K562 (cell line): ENCODE data around the gene SYT6. TPM values are rescaled to one million over a fixed set of nuclear protein-coding genes. Genes with fewer than 3 reads are reported as not detected.

Experiments
- ATAC-seq: fragments of 200-7000 bp; cut with Tn5 transposase; 3 replicates; pipeline ENCODE4 v1.9.1; 2020; ENCODE audit warnings: moderate library complexity
- BruUV-seq: library from RNA; stranded (reverse); fragments of 400-500 nt; replicated peaks from 2 replicates; lab custom pipeline; 2021; lab: Mats Ljungman, UMichigan
- CTCF ChIA-PET: fragments of 300-600 bp; formaldehyde crosslinking; extraction: SDS; loops from one replicate; lab custom pipeline; 2021; ENCODE audit warnings: low intra/inter-chr PET ratio; lab: Yijun Ruan, JAX
- POLR2A ChIA-PET: fragments of 300-600, 350-650 bp; sonication (Branson Sonifier 250); formaldehyde crosslinking; extraction: SDS; loops from one replicate; lab custom pipeline; 2021; ENCODE audit warnings: antibody characterized with exemption, inconsistent platforms; lab: Yijun Ruan, JAX
- DNase-seq, 4 experiments: peaks; one replicate each; pipeline versions ENCODE4 v3.0.0 to v3.0.0-alpha.2; 2011 to 2018; ENCODE audit warnings: low spot score in 3 of 4, mixed read lengths in 3 of 4; ENCODE audit errors: extremely low read depth in 1 of 4
- FAIRE-seq: peaks from 2 replicates; lab custom pipeline; 2011; peaks lifted over from hg19 to GRCh38; lab: Jason Lieb, UNC
- H2AFZ ChIP-seq: 2 replicates; pipeline ENCODE4 v1.6.0; 2011; ENCODE audit warnings: low read depth, low read length, control low read depth, inconsistent platforms
- H3K27ac ChIP-seq: fragments of 200-600 bp; 3 replicates; pipeline ENCODE4 v1.8.0; 2011; ENCODE audit warnings: low read depth, mild to moderate bottlenecking, control low read depth, inconsistent platforms, low read length, moderate library complexity, mixed read lengths; ENCODE audit errors: extremely low read depth
- H3K27me3 ChIP-seq, 2 experiments: fragments of 300-600 bp in 1 of 2; 2 replicates in 1 of 2; 3 replicates in 1 of 2; pipeline versions ENCODE4 v1.6.0 to v1.8.0; 2011; ENCODE audit warnings: inconsistent platforms in 2 of 2, low read length in 2 of 2, mild to moderate bottlenecking in 1 of 2, mixed read lengths in 1 of 2, moderate library complexity in 1 of 2; ENCODE audit not compliant: control insufficient read depth in 2 of 2, insufficient read depth in 2 of 2
- H3K36me3 ChIP-seq: fragments of 300-600 bp; 3 replicates; pipeline ENCODE4 v1.8.0; 2011; ENCODE audit warnings: mild to moderate bottlenecking, low read length, inconsistent platforms; ENCODE audit not compliant: control insufficient read depth, insufficient read depth
- H3K4me1 ChIP-seq, 2 experiments: fragments of 200-600 bp in 1 of 2; replicated peaks in 1 of 2; 2 replicates in 1 of 2; 3 replicates in 1 of 2; pipeline versions ENCODE4 v1.5.1 to v1.8.0; 2011; ENCODE audit warnings: inconsistent platforms in 2 of 2, low read length in 2 of 2, mild to moderate bottlenecking in 1 of 2, mixed read lengths in 1 of 2, moderate library complexity in 1 of 2; ENCODE audit not compliant: control insufficient read depth in 2 of 2, insufficient read depth in 2 of 2
- H3K4me2 ChIP-seq: 2 replicates; pipeline ENCODE4 v1.6.1; 2011; ENCODE audit warnings: low read length, control low read depth, inconsistent platforms, mixed read lengths; ENCODE audit not compliant: insufficient read depth
- H3K4me3 ChIP-seq: fragments of 200-600 bp; sonication (generic), shearing (Covaris generic); 2 replicates; pipeline ENCODE4 v1.5.1; 2016; ENCODE audit warnings: control low read depth, inconsistent platforms
- H3K79me2 ChIP-seq: fragments of 200-600 bp; 3 replicates; pipeline ENCODE4 v1.8.0; 2011; ENCODE audit warnings: low read length, inconsistent platforms; ENCODE audit not compliant: control insufficient read depth, insufficient read depth
- H3K9ac ChIP-seq, 2 experiments: 2 replicates each; pipeline versions ENCODE4 v1.6.0 to v1.6.1; 2011; ENCODE audit warnings: low read depth in 2 of 2, low read length in 2 of 2, control low read depth in 1 of 2, inconsistent platforms in 1 of 2, mild to moderate bottlenecking in 1 of 2, mixed read lengths in 1 of 2; ENCODE audit not compliant: insufficient read depth in 1 of 2
- H3K9me1 ChIP-seq: one replicate; pipeline ENCODE4 v1.6.0; 2011; ENCODE audit warnings: inconsistent platforms, mild to moderate bottlenecking, low read length, moderate library complexity; ENCODE audit not compliant: control insufficient read depth, insufficient read depth
- H3K9me3 ChIP-seq: replicated peaks from 2 replicates; pipeline ENCODE4 v1.5.1; 2011; ENCODE audit warnings: low read depth, low read length, inconsistent platforms; ENCODE audit not compliant: control insufficient read depth, insufficient read depth
- H4K20me1 ChIP-seq: replicated peaks from 2 replicates; pipeline ENCODE4 v1.6.1; 2011; ENCODE audit warnings: low read length, inconsistent platforms, mixed read lengths; ENCODE audit not compliant: control insufficient read depth, insufficient read depth
- CBFA2T3 ChIP-seq: fragments of 450-650 bp; IDR thresholded peaks from 2 replicates; pipeline ENCODE4 v1.6.1; 2017
- E2F5 ChIP-seq: sonication (generic); formaldehyde crosslinking; IDR thresholded peaks from 2 replicates; pipeline ENCODE4 v1.8.0; 2022; ENCODE audit warnings: mild to moderate bottlenecking, missing genetic modification reagents
- ESRRA ChIP-seq: fragments of 450-650 bp; IDR thresholded peaks from 2 replicates; pipeline ENCODE4 v1.6.1; 2014; ENCODE audit warnings: low read depth, mild to moderate bottlenecking, moderate library complexity, borderline replicate concordance
- ILF3 ChIP-seq: fragments of 450-650 bp; IDR thresholded peaks from 2 replicates; pipeline ENCODE4 v1.6.1; 2018; ENCODE audit warnings: antibody characterized with exemption, mild to moderate bottlenecking, moderate library complexity, borderline replicate concordance
- JUNB ChIP-seq: fragments of 450-650 bp; formaldehyde crosslinking; conservative IDR thresholded peaks from 2 replicates; pipeline ENCODE4 v1.4.0; 2020; ENCODE audit warnings: mild to moderate bottlenecking
- MAFF ChIP-seq: IDR thresholded peaks from 2 replicates; pipeline ENCODE4 v1.6.1; 2012; ENCODE audit warnings: low read length, improper control_type of control experiment
- MCM7 ChIP-seq, 2 experiments: fragments of 450-650 bp; IDR thresholded peaks; 2 replicates each; pipeline ENCODE4 v1.6.1; 2016 to 2018
- NCOA4 ChIP-seq: fragments of 450-650 bp; IDR thresholded peaks from 2 replicates; pipeline ENCODE4 v1.6.1; 2018; ENCODE audit warnings: mild to moderate bottlenecking; ENCODE audit not compliant: partially characterized antibody
- RFX1 ChIP-seq: fragments of 450-650 bp; IDR thresholded peaks from 2 replicates; pipeline ENCODE4 v1.6.1; 2016; ENCODE audit warnings: mild to moderate bottlenecking, moderate library complexity
- ZBTB2 ChIP-seq: fragments of 450-650 bp; IDR thresholded peaks from 2 replicates; pipeline ENCODE4 v1.6.1; 2016; ENCODE audit warnings: antibody characterized with exemption
- ZEB2 ChIP-seq: fragments of 450-650 bp; IDR thresholded peaks from 2 replicates; pipeline ENCODE4 v1.6.1; 2016
- ZNF224 ChIP-seq: sonication (generic); formaldehyde crosslinking; IDR thresholded peaks from 2 replicates; pipeline ENCODE4 v1.8.0; 2022; ENCODE audit warnings: mild to moderate bottlenecking, missing genetic modification reagents
- WGBS: fragments of 100-300 bp; shearing (Covaris generic); methylation state at CpG from one replicate; pipeline ENCODE4 v1.1.6; 2016; ENCODE audit warnings: low coverage, mixed read lengths; ENCODE audit not compliant: insufficient coverage; ENCODE audit errors: missing lambda C conversion rate; 5-methylcytosine and 5-hydroxymethylcytosine counted together
- in situ Hi-C: fragments of 300-500 bp; cut with MboI; formaldehyde crosslinking; loops from 4 replicates; pipeline ENCODE4 v1.15.0; 2018; ENCODE audit warnings: inconsistent platforms, mixed read lengths
- intact Hi-C: fragments of 100-400 bp; cut with micrococcal nuclease; formaldehyde crosslinking; loops from 2 replicates; pipeline ENCODE4 v1.14.2; 2022
- polyA plus RNA-seq, 8 experiments: library from polyadenylated mRNA; depleted of rRNA in 4 of 8; stranded (reverse) in 5 of 8; unstranded in 3 of 8; fragments of >200 nt; fragmentation: Nextera tagmentation in 2 of 8; fragmentation: Illumina TruSeq in 1 of 8; extraction: Ambion mirVana in 2 of 8; extraction: Trizol in 1 of 8; gene quantifications; 2 replicates each; pipeline versions ENCODE4 v1.2.1 to v1.2.3, GENCODE V29; 2011 to 2014; ENCODE audit warnings: inconsistent platforms in 1 of 8, missing spikeins in 1 of 8
- total RNA-seq, 7 experiments: library from RNA; depleted of rRNA in 6 of 7; stranded (reverse); fragments of >200 nt in 6 of 7; fragmentation: Illumina TruSeq in 2 of 7; extraction: Trizol in 2 of 7; gene quantifications; 2 replicates each; pipeline versions ENCODE4 v1.2.1 to v1.2.3, GENCODE V29; 2011 to 2021; ENCODE audit warnings: low replicate concordance in 1 of 7
- TF ChIP-seq, protein P1 (sequence below): fragments of 450-650 bp; IDR thresholded peaks from 2 replicates; pipeline ENCODE4 v1.6.1; 2018; ENCODE audit warnings: mild to moderate bottlenecking, low read depth; ENCODE audit not compliant: partially characterized antibody

Gene SYT6
- total and polyA plus RNA-seq, 9 of the 15 experiments (the other 6 are each of a cell fraction or from before 2014, with no cell fraction given): 0.06 TPM; not detected in 8

DNA sequence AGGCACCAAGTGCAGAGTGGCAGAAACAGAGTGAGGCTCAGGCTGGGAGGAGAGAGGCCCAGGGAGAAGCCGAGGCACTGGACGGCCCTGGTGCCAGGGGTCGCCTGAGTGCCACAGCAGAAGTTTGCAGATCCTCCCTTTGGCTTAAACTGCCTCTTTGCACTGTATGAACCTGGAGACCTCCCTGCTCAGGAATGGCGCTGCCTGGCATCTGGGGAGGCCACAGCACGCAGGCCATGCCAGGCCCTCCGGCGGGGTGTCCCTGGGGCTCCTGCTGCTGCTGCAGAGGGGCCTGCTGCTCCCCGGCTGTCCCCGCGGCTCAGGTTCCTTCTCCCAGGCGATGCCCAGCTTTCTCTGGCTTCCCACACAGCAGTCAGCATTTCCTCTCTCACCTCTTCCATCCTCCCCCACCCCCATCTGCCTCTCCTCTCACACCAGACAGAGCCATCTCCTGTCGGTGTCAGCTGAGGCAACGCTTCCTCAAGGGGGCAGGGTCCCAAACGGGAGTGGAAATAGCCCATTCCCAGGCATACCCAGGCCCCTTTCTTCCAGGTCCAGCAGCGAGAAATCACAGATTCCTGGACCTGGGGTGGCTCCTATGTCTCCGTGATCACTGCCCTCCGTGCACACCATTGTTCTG lies 35.2 kb downstream of the SYT6 start (continued):
- TF ChIP-seq, protein P1, sequence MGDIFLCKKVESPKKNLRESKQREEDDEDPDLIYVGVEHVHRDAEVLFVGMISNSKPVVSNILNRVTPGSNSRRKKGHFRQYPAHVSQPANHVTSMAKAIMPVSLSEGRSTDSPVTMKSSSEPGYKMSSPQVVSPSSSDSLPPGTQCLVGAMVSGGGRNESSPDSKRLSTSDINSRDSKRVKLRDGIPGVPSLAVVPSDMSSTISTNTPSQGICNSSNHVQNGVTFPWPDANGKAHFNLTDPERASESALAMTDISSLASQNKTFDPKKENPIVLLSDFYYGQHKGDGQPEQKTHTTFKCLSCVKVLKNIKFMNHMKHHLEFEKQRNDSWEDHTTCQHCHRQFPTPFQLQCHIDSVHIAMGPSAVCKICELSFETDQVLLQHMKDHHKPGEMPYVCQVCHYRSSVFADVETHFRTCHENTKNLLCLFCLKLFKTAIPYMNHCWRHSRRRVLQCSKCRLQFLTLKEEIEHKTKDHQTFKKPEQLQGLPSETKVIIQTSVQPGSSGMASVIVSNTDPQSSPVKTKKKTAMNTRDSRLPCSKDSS: no peak
- TF ChIP-seq JUNB (no peak), ZNF224 (CRISPR knock-in tag) (no peak)
- TF ChIP-seq, all 486 proteins: peak for 0

DNA sequence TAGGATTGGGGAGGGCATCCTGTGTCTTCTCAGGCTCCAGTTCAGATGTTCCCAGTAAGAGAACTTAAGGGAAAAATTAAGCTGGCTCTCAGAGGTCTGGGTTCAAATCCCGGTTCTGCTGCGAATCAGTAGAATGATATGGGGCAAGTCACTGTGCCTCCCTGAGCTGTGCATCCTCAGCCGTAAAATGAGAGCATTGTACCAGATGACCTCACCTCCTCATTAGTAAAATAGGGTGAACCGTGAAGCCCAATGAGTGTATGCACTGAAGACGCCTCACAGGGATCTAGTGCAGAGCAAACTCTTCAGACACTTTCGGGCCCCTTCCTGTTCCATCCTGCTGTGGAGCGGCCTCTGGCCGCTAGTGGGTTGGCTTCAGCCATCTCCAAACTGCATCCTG lies 36.0 kb downstream of the SYT6 start:
- ChIA-PET CTCF (no interaction called here), POLR2A (interaction anchor here (1.1 to 1.8 kb wide), 3 partner anchors 15 to 61 kb away, joined by 3 to 4 read pairs (median 3); no protein-coding TSS in a partner anchor)
- H3K4me2 ChIP-seq: no peak overlapping the region
- in situ Hi-C loops (no loop called here), intact Hi-C loops (no loop called here)
- no peak overlapping the region for H2AFZ ChIP-seq
- WGBS: 1% methylated on average over 8 of the region's 8 CpGs
- H3K9me3 ChIP-seq: no peaks in the 10 kb centered on the region
- FAIRE-seq (no peak), ATAC-seq (no peak), DNase-seq (no peak)
- H3K9me1 ChIP-seq: no peaks in the 10 kb centered on the region
- H3K27ac ChIP-seq: no peak overlapping the region
- H3K4me3 ChIP-seq: no peak overlapping the region
- H3K79me2 ChIP-seq: no peaks in the 10 kb centered on the region
- no TSS peak for BruUV-seq
- H3K9ac ChIP-seq: no peak overlapping the region
- TF ChIP-seq MAFF (no peak), ZEB2 (no peak), RFX1 (no peak), E2F5 (no peak), ILF3 (no peak), NCOA4 (no peak), MCM7 (IDR thresholded peaks at IDR 0.05) (no peak), CBFA2T3 (no peak), ESRRA (no peak), ZBTB2 (no peak)
- H3K4me1 ChIP-seq: peaks cover 4% of the 10 kb centered on the region in 2 experiments; a peak in 3 of 5 replicates
- no peaks in the 10 kb centered on the region for H3K36me3 ChIP-seq
- H3K27me3 ChIP-seq: peaks cover 31 to 68% of the 10 kb centered on the region in 2 experiments
- no peaks in the 10 kb centered on the region for H4K20me1 ChIP-seq
